HK-2 (cell line): ENCODE results near the gene SDK1.

Experiments
- DNase-seq: peaks from one replicate; pipeline ENCODE4 v3.0.0-alpha.2; 2018; ENCODE audit not compliant: unreplicated experiment

Gene SDK1

GRCh38 chr7:3289996-3290395 lies 11.1 kb upstream of the SDK1 start:
- DNase-seq: peak; percentile 58

DNA sequence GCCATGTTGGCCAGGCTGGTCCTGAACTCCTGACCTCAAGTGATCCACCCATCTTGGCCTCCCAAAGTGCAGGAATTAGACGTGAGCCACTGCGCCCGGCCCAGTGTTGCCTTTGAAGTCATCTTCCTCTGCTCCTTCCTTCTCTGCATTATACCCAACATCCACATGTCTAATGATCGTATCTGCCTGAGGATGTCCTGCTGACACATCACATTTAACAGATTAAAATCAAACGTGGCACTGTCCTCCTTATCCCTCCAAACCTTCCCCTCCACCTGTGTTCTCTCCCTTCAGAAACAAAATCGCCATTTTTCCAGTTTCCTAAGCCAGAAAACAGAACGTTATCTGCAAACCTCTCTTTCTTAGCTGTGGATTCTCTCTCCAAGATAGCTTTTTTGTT lies 8.4 kb upstream of the SDK1 start:
- no peak for DNase-seq

GRCh38 chr7:3294432-3295100 lies 6.5 kb upstream of the SDK1 start:
- DNase-seq: no peak

DNA sequence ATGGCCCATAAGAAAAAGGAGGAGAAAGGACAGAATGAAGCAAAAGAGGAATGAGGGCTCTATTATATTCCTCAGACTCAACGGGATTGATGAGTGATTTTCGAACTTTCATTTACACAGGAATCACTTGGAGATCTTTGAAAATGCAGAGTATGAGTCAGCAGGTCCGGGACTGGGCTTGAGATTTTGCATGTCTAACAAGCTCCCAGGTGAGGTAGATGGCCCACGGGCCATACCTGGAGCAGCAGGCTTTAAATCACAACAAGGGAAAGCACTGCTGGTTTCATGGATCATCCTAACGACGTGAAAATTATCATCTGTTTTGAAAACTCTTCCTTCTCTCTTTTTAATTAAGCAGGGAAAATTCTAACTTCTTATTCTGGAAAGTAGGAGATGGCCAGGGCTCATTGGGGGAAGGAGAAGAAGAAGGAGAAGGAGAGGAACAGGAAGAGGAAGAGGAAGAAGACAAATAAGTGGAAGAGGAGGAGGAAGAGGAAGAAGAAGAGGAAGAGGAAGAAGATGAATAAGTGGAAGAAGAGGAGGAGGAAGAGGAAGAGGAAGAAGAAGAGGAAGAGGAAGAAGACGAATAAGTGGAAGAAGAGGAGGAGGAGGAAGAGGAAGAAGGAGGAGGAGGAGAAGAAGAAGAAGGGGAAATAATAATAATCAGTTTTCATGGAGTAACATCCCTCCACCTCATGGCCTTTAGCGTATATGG lies 3.8 kb upstream of the SDK1 start:
- DNase-seq: no peak

DNA sequence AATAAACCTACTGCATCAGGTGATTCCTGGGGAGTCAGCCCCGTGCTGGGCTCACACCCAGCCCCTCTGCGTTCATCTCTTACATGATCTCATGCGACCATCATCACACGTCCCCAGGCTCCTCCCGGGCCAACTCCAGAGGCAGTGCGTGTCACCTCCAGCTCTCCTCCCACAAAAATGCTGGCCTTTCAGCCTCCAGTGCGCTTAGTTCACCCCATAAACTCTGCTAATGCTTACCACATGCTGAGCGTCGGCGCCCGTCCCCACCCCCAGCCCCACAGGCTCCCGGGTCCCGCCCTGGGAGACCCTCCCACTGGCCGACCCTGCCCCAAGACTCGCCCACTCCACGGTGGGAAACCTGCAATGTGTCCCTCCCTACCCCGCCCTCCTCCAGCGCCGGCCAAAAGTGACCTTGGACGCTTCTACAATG lies 816 bp upstream of the SDK1 start:
- peak; percentile 20 for DNase-seq

DNA sequence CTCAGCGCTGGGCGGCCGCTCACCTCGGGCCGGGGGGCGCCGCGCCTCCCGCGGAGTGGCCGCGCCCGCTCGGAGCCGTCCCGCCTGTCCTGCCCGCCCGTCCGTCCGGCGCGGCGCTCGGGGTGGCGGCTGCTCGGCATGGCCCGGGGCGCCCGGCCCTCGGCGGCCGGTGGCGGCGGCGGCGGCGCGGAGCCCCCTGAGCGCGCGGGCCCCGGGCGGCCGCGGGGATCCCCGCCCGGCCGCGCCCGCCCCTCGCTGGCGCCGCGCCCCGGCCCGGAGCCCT lies 338 bp downstream of the SDK1 start:
- no peak for DNase-seq

GRCh38 chr7:3301831-3302618 lies 973 bp downstream of the SDK1 start:
- DNase-seq: peak; percentile 4

- no peak for DNase-seq
Measured at GRCh38 chr7:3302681-3303320, 1.7 kb downstream of the SDK1 start.

GRCh38 chr7:3304131-3304530 lies 3.1 kb downstream of the SDK1 start:
- DNase-seq: no peak

- no peak for DNase-seq
Measured at GRCh38 chr7:3307435-3307834, 6.4 kb downstream of the SDK1 start.

- DNase-seq: no peak
Measured at GRCh38 chr7:3309140-3309539, 8.1 kb downstream of the SDK1 start.

DNA sequence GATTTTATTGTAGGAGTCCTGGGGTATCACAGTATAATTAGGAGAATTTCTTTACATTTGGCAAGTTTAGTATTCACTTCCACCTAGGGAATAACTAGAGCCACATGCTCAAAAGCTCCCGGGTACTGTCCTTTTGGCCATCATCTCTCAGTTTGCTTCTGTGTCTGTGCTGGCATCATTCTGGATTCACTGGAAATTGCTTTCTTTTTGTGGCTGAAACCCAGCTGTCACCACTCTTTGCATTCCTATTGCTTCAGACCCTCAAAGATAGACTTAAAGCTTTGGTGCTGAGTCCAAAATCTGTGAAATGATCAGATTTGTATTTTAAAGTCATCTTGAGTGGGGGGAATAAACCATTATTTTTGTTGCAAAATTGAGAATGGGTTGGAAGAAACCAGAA lies 8.9 kb downstream of the SDK1 start:
- no peak for DNase-seq

DNA sequence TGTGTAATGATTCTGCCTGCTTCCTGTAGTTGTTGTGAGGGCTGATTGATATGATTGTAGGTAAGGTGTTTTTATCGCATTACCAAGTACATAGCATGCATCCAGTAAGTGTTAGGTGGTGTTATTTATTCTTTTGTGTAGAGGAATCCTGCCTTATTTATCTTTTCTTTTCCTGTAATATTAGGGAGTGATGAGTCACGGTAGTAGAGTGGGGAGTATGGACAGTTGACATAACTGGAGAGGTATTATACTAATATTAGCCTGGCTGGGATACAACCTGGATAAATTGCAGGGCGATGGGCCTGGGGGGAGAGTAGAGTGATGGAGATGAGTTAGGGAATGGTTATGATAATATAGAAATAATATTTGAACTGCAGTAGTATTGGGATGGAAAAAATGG lies 9.8 kb downstream of the SDK1 start:
- no peak for DNase-seq

DNA sequence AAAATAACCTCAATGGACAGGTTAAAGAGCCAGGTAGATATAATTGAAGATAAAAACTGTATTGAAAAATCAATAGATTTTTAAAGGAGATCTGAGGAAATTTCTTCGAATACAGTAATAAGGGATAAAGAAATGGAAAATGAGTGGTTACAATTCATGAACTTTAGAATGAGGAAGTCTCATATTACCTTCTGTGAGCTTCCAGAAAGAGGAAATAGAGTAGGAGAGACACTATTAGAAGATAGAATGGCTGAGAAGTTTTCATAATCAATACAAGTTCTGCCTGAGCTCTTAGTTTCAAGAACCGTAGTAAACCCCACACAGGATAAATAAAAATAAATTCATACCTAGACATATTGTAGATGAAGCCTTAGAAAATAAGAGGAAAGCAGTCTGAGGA lies 11.5 kb downstream of the SDK1 start:
- no peak for DNase-seq

GRCh38 chr7:3318874-3319273 lies 17.8 kb downstream of the SDK1 start:
- DNase-seq: no peak

DNA sequence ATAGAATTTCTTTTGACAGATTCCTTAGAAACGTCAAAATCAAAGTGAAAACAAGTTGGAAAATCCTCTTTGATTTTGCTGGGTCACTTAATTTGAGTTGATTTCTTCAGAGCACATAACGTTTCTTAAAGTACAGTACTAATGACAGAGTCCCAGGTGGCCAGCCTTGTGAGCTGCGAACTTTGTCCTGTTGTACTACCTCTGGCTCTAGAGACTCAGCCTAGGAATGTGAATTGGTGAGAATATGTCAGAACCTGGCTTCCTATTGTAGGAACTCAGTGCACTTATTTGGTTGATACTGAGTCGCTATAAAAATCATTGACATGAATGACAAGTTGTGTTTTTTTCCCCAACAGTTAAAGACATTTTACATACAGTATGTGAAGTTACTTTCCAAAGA lies 20.2 kb downstream of the SDK1 start:
- DNase-seq: no peak

DNA sequence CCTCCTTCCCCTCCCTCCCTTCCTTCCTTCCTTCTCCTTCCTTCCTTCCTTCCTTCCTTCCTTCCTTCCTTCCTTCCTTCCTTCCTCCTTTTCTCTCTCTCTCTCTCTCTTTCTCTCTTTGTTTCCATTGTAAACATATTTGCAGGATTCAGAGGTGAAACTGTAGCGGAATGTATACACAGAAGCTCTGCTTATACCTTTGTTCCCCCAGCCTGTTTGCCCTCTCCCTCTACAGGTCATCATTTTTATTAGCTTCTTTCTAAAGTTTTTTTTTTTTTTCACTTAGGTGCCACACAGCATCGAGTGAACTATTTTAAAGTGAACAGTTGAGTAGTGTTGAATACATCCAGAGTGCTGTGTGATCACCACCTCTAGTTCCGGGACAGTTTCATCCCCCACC lies 20.7 kb downstream of the SDK1 start:
- DNase-seq: no peak

DNA sequence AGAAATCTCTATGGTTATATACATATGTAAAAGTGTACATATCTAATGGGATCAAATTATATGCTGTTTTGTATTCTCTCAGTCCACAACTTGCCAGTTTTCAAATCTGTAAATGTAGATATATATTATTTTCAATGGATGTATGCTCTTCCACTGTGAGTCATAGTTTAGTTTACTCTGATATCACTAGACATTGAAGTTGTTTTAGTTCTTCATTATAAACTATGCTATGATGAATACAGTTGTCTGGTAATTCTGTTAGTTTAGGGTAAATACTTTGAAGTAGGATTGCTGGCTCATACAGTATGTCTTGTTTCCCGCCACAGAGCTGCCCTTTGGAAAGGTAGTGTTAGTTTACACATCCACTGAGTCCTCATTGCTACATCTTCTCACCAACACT lies 25.2 kb downstream of the SDK1 start:
- DNase-seq: no peak

DNA sequence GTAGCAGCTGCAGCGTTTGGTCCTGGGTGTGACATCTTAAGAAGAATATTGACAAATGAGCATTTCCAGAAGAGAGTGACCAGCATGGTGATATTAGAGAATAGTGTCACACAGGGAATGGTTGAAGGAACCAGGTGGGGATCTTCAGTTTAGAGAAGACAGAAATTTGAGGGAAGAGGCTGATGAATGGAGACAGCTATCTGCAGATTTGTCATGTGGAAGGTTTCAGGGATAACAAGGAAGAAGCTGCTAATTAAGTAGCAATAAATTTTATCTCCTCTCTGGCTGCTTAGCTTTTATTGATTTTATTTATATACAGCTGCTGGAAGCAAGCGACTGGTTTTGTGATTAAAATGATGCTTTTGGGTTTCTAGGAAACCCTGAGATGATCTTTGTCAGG lies 26.0 kb downstream of the SDK1 start:
- no peak for DNase-seq

DNA sequence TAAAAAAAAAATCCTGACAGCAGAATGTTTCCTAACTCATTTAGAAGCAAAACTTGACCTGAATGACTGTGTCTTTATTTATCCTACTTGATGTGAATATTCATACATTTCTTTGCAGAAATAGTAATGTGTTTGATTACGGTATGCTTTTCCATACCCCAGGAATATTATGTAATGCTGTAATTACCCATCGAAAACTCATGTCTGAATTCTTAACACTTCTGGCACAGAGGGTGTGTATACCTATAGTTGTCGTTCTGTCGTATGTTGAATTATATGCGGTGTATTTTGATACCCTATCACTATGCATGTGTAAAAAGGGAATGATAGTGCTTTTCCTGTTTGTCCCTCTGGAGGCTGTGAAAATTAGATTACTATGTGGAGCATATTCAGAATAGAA lies 26.6 kb downstream of the SDK1 start:
- no peak for DNase-seq

DNA sequence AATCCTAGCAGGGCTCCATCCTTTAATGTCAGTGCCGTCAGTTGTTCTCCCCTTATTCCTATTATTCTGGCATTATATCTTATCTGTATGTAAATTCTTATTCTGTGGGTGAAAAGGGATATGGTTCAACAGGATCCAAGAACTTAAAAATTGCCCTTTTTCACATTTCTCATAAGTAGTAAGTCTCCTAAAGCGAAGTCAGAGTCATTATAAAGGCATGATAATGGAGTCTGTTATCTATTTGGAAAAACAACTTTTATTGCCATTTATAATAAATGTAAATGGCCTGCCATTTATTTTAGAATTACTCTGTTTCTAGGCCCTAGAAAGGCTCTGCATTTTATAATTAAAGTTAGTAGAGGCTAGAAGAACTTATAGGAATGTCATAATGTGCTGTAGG lies 31.3 kb downstream of the SDK1 start:
- no peak for DNase-seq

DNA sequence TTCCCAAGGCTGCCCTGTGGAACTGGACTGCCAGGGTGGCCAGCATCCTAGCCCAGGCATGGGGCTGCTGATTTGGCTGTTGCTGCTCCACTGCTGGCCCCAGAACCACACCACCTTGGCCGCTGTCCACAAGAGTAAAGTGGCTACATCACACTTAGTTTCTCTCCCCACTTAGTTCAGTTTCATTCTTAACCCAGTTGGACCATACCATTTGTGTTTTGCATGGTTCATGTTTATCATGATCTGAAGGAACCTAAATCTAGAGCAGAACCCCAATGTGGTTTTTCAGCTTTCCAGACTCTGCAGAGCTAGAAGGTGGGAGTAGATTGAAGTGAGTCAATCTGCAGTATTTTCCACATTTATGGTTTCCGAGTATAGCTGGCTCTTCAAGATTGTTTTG lies 32.8 kb downstream of the SDK1 start:
- no peak for DNase-seq
